Neural cell (in vitro differentiated cells): Measurements from ENCODE around the gene ST6GALNAC5.

Source experiments
- CTCF ChIP-seq: fragments of 450-650 bp; IDR thresholded peaks from 2 replicates; pipeline ENCODE4 v1.5.1; 2014; ENCODE audit warnings: antibody characterized with exemption, mild to moderate bottlenecking, moderate library complexity; ENCODE audit not compliant: poor library complexity, severe bottlenecking
- EZH2 ChIP-seq: fragments of 200-600, 300-800 bp; shearing (Covaris generic), sonication (generic); IDR thresholded peaks from 2 replicates; pipeline ENCODE4 v1.6.1; 2014; ENCODE audit warnings: antibody characterized with exemption, low read length, borderline replicate concordance, mild to moderate bottlenecking; ENCODE audit not compliant: insufficient read depth, poor library complexity, severe bottlenecking
- MXI1 ChIP-seq: fragments of 450-650 bp; conservative IDR thresholded peaks from 2 replicates; pipeline ENCODE4 v1.6.1; 2014; ENCODE audit warnings: antibody characterized with exemption, mild to moderate bottlenecking; ENCODE audit not compliant: poor library complexity, severe bottlenecking
- REST ChIP-seq: IDR thresholded peaks from 2 replicates; pipeline ENCODE4 v1.6.1; 2012; ENCODE audit warnings: borderline replicate concordance
- SMC3 ChIP-seq: fragments of 450-650 bp; conservative IDR thresholded peaks from 2 replicates; pipeline ENCODE4 v1.6.1; 2014; ENCODE audit warnings: antibody characterized with exemption, mild to moderate bottlenecking, moderate library complexity; ENCODE audit not compliant: poor library complexity

- TF ChIP-seq MXI1 (peak; percentile 89), EZH2 (no peak), CTCF (peak; percentile 66), SMC3 (peak; percentile 65), REST (peak; percentile 16)
These were observed 1.0 kb downstream of the ST6GALNAC5 start for GRCh38 chr1:76868154-76868882.
